GM12865 (cell line): ENCODE measurements around the gene RBMS3.

ENCODE experiments used
- DNase-seq: peaks from one replicate; pipeline ENCODE4 v3.0.0; 2010; ENCODE audit warnings: low read depth
- H3K4me3 ChIP-seq: 2 replicates; pipeline ENCODE4 v1.5.1; 2011; ENCODE audit warnings: mild to moderate bottlenecking, low read depth, low read length, control low read depth
- CTCF ChIP-seq: IDR thresholded peaks from 2 replicates; pipeline ENCODE4 v1.5.1; 2011; ENCODE audit warnings: low read length, control low read depth, low read depth, inconsistent platforms; ENCODE audit not compliant: insufficient read depth; ENCODE audit errors: missing control alignments

RBMS3 gene

GRCh38 chr3:29973763-29974162, 692.9 kb downstream of the RBMS3 start:
- no peak for TF ChIP-seq CTCF
- DNase-seq = no peak

GRCh38 chr3:29976871-29977270, 696.0 kb downstream of the RBMS3 start:
- TF ChIP-seq CTCF = no peak
- no peak overlapping the region for H3K4me3 ChIP-seq

More at GRCh38 chr3:29973763-29974162, 692.9 kb downstream of the RBMS3 start:
- no peak overlapping the region for H3K4me3 ChIP-seq

GRCh38 chr3:29977360-29977759, 696.5 kb downstream of the RBMS3 start:
- H3K4me3 ChIP-seq = no peak overlapping the region
- no peak for DNase-seq
- no peak for TF ChIP-seq CTCF

More at GRCh38 chr3:29976871-29977270, 696.0 kb downstream of the RBMS3 start:
- no peak for DNase-seq

- no peak overlapping the region for H3K4me3 ChIP-seq
- no peak for TF ChIP-seq CTCF
- DNase-seq = no peak
These were observed 697.2 kb downstream of the RBMS3 start for GRCh38 chr3:29978036-29978435.

GRCh38 chr3:29991198-29991597, 710.3 kb downstream of the RBMS3 start:
- no peak overlapping the region for H3K4me3 ChIP-seq
- DNase-seq = no peak
- TF ChIP-seq CTCF = no peak

- no peak overlapping the region for H3K4me3 ChIP-seq
- no peak for DNase-seq
- no peak for TF ChIP-seq CTCF
These were observed 721.9 kb downstream of the RBMS3 start for GRCh38 chr3:30002797-30003196.

- no peak for DNase-seq
- TF ChIP-seq CTCF = no peak
These were observed 722.9 kb downstream of the RBMS3 start for GRCh38 chr3:30003741-30004140.

More at GRCh38 chr3:30003741-30004140, 722.9 kb downstream of the RBMS3 start:
- H3K4me3 ChIP-seq = no peak overlapping the region
